ENCODE data around the gene EXOSC1. TPM values are rescaled to one million over a fixed set of nuclear protein-coding genes. Genes with fewer than 3 reads are reported as not detected.
"Not testable (repeated sequence)": the region's sequence is repeated elsewhere in the genome, so short reads cannot be mapped to it uniquely, and the experiment has no call there.

Gene EXOSC1
- total RNA-seq, 1 experiment from 2014 or later = 68.9 TPM

DNA sequence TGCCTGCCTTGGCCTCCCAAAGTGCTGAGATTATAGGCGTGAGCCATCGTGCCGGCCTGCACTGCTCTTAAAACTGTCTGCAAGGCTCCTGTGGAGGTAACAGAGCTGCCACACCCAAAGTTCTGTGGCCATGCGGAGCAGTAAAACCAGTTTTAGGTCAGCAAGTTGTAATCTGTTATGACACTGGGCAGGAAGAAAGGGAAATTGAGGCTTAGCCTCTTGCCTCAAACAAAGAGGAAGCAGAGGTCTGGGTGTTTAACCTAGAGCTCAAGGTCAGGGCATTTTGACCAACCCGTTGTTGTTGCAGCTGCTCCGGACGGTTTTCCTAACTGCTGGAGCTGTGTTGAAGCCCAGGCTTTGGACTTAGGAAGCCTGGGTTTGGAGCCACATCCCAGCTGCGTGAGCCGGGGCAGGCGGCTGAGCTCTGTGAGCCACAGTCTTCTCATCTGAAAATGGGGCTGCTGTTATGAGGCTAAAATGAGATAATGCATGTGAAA is 37.3 kb downstream of the EXOSC1 start:
- DNase-seq (ENCODE audit: low read depth) = no peak

DNA sequence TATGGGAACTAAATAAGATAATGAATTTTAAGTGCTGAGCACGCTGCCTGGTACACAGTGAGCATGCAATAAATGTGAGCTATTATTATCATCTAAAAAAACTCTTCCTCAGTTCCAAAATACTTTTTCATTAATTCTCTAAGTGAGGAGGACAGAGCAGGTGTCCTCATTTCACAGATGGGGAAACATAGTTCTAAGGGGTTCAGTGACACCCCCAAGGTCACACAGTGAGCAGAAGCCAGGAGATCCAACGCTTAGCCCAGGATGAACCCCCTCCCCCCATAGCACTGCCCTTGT is 37.9 kb downstream of the EXOSC1 start:
- DNase-seq (ENCODE audit: low read depth) = no peak

DNA sequence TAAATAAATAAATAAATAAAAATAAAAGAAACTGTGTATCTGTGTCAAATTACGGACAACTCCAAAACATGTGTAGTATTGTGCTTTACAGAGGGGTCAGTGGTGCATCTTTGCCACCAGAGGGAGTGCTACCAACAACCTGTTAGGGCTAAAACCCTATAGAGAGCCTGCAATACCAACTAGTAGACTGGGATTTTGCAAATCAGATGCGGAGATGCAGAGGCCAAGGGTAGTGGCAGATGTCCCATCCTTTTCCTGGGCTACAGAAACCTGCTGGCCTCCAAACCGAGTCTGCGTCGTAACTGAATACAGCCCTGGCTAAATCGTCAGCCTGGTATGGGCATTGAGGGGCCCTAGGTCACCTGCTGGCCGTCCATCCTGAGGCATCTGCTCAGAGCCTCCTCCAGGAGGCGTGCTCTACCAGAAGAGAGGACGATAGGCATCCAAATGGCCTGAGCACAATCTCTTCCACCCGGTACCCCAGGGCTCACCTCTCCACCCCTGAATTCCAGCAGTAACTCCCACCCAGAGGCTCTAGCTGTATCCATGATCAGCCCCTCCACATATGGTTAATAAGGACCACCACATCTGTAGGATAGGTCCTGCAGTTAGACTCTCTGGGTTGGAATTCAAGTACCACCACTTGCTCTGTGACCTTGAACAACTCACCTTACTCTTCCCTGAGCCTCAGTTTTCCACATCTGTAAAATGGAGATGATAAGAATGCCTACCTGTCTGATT is 38.4 kb downstream of the EXOSC1 start:
- DNase-seq (ENCODE audit: low read depth) = peak; percentile 78

DNA sequence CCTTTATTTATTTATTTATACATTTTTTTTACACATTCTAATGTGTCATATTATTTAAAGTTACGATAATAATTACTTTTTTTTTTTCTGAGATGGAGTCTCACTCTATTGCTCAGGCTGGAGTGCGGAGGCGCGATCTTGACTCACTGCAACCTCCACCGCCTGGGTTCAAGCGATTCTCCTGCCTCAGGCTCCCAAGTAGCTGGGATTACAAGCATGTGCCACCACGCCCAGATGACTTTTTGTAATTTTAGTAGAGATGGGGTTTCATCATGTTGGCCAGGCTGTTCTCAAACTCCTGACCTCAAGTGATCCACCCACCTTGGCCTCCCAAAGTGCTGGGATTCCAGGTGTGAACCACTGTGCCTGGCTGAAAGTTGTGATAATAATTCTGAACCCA is 39.3 kb downstream of the EXOSC1 start:
- not testable (repeated sequence) for DNase-seq (ENCODE audit: low read depth)

DNA sequence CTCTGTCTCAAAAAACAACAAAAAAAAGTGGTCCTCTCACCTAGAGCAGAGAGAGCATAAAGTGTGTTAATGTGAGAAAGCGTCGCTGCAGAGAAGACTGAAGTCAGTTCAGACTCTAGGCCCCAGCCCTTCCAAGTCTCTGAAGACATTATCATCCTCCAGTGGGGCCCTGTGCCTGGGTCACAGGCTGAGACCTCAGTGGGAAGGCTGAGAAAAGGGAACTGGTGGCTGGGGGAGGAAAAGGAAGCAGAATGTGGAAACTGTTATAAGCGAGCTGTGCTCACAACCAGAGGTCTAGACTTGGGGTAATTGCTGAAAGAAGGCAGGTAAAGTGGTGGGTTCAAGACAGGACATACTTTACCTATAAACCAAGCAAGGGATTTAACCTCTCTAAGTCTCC is 39.7 kb downstream of the EXOSC1 start:
- no peak for DNase-seq (ENCODE audit: low read depth)

DNA sequence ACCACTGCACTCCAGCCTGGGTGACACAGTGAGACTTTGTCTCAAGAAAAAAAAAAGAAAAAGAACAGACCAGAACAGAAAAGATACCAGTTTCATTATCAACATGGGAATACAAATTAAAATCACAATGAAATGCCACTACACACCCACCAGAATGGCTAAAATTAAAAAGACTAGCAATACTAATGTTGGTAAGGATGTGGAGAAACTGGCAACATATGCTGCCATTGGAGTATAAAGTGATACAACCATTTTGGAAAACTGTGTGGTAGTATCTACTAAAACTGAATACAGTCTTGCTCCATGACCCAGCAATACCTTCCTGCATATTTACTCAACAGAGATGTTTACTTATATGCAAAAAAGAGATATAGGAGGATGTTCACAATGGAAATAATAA is 41.8 kb downstream of the EXOSC1 start:
- DNase-seq (ENCODE audit: low read depth) = no peak

DNA sequence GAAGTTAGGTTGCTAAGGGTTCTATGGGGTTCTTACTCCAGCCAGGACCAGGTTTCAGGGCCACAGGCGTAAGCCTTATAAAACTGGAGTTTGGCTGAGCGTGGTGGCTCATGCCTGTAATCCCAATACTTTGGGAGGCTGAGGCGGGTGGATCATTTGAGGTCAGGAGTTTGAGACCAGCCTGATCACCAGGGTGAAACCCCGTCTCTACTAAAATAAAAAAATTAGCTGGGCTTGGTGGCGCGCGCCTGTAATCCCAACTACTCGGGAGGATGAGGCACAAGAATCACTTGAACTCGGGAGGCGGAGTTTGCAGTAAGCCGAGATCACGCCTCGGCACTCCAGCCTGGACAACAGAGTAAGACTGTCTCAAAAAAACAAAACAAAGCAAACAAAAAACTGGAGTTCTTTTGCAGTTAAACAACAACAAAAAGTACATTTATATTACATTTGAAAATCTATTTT is 44.3 kb downstream of the EXOSC1 start:
- no peak for DNase-seq (ENCODE audit: low read depth)

DNA sequence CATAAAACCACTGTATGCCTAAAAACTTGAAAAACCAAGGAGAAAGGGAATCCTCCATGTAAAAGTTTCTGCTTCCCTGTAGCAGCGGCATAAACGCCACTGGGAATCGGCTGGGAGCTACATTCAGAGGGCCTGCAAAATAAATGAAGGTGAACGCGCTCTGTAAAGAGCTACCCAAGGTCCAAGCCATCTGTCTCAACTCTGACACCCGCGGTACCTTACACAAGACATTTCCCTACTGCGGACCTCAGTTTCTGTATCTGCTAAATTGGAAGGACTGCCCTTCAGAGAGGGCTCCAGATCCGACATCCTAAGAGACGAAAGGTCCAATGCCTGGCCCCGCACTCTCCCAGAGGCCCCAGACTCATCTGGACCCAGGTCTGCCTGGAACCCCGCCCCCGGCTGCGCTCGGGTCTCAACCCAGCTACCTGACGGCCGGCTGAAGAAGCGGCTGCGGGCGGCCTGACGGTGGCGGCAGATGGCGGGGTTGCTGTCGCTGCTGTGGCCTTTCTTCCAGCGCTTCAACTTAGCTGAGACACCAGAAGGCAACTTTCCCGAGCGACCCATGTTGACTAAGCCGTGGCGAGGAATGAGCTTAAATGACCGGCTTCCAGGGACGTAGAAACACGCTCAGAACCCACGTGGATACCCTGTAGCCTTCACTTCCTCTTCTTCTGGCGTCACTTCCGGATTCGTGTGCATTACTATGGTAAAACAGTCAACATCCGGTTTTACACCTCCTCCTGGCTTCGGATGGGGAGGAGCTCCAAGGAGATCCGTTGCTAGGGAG is 44.9 kb downstream of the EXOSC1 start, which contains the start of gene RRP12:
RRP12 (minus strand) TSS at position 676 of the 790 bp plus-strand sequence; CDS start at position 567, 109 bp downstream.
- DNase-seq (ENCODE audit: low read depth) = peak; percentile 100

DNA sequence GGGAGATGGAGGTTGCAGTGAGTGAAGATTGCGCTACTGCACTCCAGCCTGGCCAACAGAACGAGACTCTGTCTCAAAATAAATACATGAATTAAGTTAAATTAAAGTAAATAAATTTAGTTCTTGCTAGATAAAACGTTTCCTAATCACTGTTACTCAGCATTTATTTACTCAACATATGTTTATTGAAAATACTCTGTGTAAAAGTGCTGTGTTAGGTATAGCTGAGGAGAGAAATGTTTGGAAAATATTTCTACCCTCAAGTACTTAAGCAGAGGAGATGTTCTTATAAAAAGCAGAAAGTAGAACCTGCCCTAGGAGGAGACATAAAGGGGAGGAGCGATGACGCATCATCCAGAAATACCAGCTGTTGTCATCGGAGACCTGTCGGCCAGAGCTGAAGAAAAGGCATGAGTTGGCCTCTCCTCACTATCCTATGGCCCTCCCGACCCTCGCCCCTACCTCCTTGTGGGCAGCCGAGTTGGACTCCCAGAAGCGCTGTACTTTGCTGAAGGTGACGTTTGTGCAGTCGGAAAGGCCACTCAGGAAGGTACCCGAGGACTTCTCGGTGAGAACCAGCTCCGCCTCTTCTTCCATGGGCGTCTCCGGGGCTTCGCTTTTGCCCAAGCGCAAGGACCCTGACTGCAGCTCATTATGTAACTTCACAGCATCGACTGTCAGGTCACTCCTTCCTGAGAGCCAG is 45.8 kb downstream of the EXOSC1 start:
- peak; percentile 76 for DNase-seq (ENCODE audit: low read depth)

DNA sequence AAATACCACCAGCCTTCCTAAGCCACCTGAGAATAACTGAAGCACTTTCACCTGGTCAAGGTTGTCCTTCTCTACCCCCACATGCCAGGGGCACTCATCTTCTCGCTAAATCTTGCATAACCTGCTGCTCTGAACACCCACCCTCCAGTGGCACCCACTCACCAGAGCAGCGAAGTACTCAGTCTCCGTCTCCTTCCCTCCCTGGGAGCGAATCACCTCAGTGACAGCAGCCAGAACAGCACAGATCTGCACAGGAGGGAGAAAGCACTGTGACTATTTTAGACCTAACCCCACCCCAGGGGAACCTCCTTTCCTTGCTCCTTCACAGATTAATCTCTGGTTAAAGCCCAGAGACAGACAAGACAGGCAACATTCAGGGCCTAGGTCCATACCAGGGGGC is 49.8 kb downstream of the EXOSC1 start:
- no peak for DNase-seq (ENCODE audit: low read depth)

DNA sequence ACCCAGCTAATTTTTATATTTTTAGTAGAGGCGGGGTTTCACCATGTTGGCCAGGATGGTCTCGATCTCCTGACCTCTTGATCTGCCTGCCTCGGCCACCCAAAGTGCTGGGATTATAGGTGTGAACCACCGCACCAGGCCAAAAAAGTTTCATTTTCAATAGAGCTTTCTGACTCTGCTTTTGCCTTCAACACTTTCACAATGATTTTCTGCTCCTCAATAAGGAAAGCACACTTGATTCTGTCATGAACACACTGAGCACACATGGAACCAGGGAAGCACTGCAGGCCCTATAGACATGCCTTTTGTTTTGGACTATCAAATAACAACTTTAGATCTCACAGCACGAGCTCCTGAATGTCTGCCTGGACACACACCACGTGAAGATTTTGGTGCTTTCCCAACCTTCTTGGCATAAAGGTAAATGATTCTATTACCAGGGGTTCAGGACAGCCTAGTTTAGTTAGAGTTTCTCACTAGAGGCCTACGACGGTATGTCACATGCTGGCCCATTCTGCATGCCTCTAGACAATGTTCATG is 52.7 kb downstream of the EXOSC1 start:
- no peak for DNase-seq (ENCODE audit: low read depth)

DNA sequence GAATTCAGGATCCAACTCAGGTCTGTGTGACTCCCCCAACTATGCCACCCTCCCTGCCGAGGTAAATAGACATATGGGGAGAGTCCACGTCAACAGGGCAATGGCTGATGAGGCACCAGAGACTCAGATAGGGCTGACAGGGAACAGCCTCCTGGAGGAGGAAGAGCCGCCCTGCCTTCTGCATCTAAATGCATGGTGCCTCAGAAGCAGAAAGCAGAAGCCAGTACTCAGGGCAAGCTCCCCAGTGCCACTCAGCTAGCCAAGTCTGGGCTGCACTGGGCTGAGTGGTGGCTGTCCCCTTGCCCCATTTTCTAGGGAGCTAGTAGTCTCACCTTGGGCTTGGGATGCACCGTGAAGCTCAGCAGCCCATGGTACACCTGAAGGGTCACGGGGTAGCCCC is 55.7 kb downstream of the EXOSC1 start:
- no peak for DNase-seq (ENCODE audit: low read depth)

DNA sequence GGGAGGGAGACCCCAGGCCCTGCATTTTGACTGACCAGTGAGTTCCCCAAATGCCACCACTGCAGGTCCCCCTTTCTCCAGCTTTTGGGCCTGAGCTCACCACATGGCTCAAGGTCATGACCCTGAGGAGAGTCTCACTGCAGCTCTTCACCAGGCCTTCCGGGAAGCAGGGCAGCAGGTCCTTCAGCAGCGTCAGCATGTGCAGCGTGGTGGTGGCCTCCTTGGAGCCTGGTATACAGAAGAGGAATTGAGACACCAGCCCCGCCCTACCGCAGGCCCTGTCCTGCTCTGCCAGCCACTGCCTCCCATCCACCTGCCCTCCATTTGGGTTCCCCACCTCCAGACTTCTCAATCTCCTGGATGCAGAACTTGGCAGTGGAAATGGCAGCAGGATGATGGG is 57.7 kb downstream of the EXOSC1 start:
- no peak for DNase-seq (ENCODE audit: low read depth)

Other genes with a start within 250 kb of the EXOSC1 start
- 12.4 and 12.7 TPM in 2 replicates for gene ARHGAP19, start 153.4 kb downstream of the EXOSC1 start, total RNA-seq (2014; rRNA removed; shearing (Covaris generic))
- gene FRAT1, start 126.7 kb downstream of the EXOSC1 start, total RNA-seq (2014; rRNA removed; shearing (Covaris generic)) = 1.1 and 2.9 TPM in 2 replicates
- gene FRAT2, start 111.3 kb downstream of the EXOSC1 start, total RNA-seq (2014; rRNA removed; shearing (Covaris generic)) = 6.7 and 10.0 TPM in 2 replicates
- gene RRP12, start 44.7 kb downstream of the EXOSC1 start, total RNA-seq (2014; rRNA removed; shearing (Covaris generic)) = 10.2 and 19.3 TPM in 2 replicates
- 949 and 1,198 TPM in 2 replicates for gene PGAM1, start 19.8 kb downstream of the EXOSC1 start, total RNA-seq (2014; rRNA removed; shearing (Covaris generic))
- gene ZDHHC16, start 169 bp upstream of the EXOSC1 start, total RNA-seq (2014; rRNA removed; shearing (Covaris generic)) = 63.3 and 67.8 TPM in 2 replicates
- gene MMS19, start 52.4 kb upstream of the EXOSC1 start, total RNA-seq (2014; rRNA removed; shearing (Covaris generic)) = 68.0 and 71.8 TPM in 2 replicates
- 21.8 and 40.5 TPM in 2 replicates for gene UBTD1, start 52.9 kb upstream of the EXOSC1 start, total RNA-seq (2014; rRNA removed; shearing (Covaris generic))
- gene ANKRD2, start 126.8 kb upstream of the EXOSC1 start, total RNA-seq (2014; rRNA removed; shearing (Covaris generic)) = not detected in 2 replicates
- 0.12 and 0.71 TPM in 2 replicates for gene HOGA1, start 138.4 kb upstream of the EXOSC1 start, total RNA-seq (2014; rRNA removed; shearing (Covaris generic))
- gene C10orf62, start 143.7 kb upstream of the EXOSC1 start, total RNA-seq (2014; rRNA removed; shearing (Covaris generic)) = not detected in 2 replicates
- gene MORN4, start 187.5 kb upstream of the EXOSC1 start, total RNA-seq (2014; rRNA removed; shearing (Covaris generic)) = 3.8 and 5.9 TPM in 2 replicates
- gene PI4K2A, start 194.7 kb upstream of the EXOSC1 start, total RNA-seq (2014; rRNA removed; shearing (Covaris generic)) = 23.9 and 31.2 TPM in 2 replicates
- gene AVPI1, start 241.2 kb upstream of the EXOSC1 start, total RNA-seq (2014; rRNA removed; shearing (Covaris generic)) = 13.3 and 20.6 TPM in 2 replicates

Measured in M059J (cell line).